Measurements from ENCODE around the gene COX20.

The COX20 gene

GRCh38 chr1:244865028-244865371, 29.5 kb downstream of the COX20 start:
- 0 out of 2 replicates have a peak, but pooled peaks have one; percentile 51 for TF ChIP-seq SIN3A (IDR thresholded peaks at IDR 0.05; ENCODE audit: borderline replicate concordance, insufficient read depth, low read length)
- TF ChIP-seq, protein P1, sequence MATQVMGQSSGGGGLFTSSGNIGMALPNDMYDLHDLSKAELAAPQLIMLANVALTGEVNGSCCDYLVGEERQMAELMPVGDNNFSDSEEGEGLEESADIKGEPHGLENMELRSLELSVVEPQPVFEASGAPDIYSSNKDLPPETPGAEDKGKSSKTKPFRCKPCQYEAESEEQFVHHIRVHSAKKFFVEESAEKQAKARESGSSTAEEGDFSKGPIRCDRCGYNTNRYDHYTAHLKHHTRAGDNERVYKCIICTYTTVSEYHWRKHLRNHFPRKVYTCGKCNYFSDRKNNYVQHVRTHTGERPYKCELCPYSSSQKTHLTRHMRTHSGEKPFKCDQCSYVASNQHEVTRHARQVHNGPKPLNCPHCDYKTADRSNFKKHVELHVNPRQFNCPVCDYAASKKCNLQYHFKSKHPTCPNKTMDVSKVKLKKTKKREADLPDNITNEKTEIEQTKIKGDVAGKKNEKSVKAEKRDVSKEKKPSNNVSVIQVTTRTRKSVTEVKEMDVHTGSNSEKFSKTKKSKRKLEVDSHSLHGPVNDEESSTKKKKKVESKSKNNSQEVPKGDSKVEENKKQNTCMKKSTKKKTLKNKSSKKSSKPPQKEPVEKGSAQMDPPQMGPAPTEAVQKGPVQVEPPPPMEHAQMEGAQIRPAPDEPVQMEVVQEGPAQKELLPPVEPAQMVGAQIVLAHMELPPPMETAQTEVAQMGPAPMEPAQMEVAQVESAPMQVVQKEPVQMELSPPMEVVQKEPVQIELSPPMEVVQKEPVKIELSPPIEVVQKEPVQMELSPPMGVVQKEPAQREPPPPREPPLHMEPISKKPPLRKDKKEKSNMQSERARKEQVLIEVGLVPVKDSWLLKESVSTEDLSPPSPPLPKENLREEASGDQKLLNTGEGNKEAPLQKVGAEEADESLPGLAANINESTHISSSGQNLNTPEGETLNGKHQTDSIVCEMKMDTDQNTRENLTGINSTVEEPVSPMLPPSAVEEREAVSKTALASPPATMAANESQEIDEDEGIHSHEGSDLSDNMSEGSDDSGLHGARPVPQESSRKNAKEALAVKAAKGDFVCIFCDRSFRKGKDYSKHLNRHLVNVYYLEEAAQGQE (IDR thresholded peaks at IDR 0.05; ENCODE audit: insufficient read depth in 1 of 2, low read depth in 2 of 2, low read length in 2 of 2): no peak

DNA sequence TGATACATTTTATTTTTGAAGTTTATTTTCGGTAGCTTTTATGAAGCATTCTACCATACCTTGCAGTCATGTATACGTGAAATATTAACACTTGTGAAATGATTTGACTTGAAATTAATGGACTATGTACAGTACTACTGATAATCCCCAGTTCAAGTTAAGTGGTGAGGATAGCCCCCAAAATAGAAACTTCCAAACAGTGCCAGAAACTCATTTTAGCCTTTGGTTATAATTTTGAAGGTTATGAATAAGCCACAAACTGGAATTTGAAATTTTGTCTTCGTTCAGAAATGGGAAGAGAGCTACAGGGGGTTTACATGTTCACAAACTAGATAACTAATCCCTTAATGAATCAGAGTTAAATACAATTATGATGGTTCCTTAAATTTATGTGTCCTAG, 30.4 kb downstream of the COX20 start:
- TF ChIP-seq SIN3A (IDR thresholded peaks at IDR 0.05; ENCODE audit: borderline replicate concordance, insufficient read depth, low read length) (no peak), POLR2AphosphoS5 (IDR thresholded peaks at IDR 0.05; ENCODE audit: low read depth, low read length) (no peak), FOXP2 (optimal IDR thresholded peaks at IDR 0.05; ENCODE audit: borderline replicate concordance, extremely low read depth, extremely low read length, insufficient read depth) (no peak), TAF1 (IDR thresholded peaks at IDR 0.05; ENCODE audit: borderline replicate concordance, insufficient read depth, low read length) (no peak)
- TF ChIP-seq, protein P1 (IDR thresholded peaks at IDR 0.05; ENCODE audit: insufficient read depth in 1 of 2, low read depth in 2 of 2, low read length in 2 of 2): no peak

DNA sequence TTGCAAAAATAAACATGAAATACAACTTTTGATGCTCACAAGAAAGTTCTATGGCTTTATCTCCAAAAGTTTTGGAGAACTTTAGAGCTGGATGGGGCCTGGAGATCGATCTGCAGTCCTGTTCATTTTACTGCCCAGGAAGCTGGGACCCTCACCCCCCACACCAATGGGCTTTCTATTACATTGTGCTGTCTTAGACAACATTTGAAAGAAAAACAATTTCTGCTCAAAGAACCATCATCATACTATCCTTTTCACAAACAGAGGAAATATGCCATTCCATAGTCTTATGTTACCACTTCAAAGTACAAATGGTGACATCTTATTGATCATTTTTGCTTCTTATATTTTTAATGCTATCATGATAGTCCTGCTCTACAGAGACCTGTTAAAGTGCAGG, 30.9 kb downstream of the COX20 start:
- no peak for TF ChIP-seq FOXP2 (optimal IDR thresholded peaks at IDR 0.05; ENCODE audit: borderline replicate concordance, extremely low read depth, extremely low read length, insufficient read depth)
- no peak for TF ChIP-seq SIN3A (IDR thresholded peaks at IDR 0.05; ENCODE audit: borderline replicate concordance, insufficient read depth, low read length)
- TF ChIP-seq, protein P1 (IDR thresholded peaks at IDR 0.05; ENCODE audit: insufficient read depth in 1 of 2, low read depth in 2 of 2, low read length in 2 of 2): no peak
- TF ChIP-seq TAF1 (IDR thresholded peaks at IDR 0.05; ENCODE audit: borderline replicate concordance, insufficient read depth, low read length): no peak
- TF ChIP-seq POLR2AphosphoS5 (IDR thresholded peaks at IDR 0.05; ENCODE audit: low read depth, low read length): no peak

DNA sequence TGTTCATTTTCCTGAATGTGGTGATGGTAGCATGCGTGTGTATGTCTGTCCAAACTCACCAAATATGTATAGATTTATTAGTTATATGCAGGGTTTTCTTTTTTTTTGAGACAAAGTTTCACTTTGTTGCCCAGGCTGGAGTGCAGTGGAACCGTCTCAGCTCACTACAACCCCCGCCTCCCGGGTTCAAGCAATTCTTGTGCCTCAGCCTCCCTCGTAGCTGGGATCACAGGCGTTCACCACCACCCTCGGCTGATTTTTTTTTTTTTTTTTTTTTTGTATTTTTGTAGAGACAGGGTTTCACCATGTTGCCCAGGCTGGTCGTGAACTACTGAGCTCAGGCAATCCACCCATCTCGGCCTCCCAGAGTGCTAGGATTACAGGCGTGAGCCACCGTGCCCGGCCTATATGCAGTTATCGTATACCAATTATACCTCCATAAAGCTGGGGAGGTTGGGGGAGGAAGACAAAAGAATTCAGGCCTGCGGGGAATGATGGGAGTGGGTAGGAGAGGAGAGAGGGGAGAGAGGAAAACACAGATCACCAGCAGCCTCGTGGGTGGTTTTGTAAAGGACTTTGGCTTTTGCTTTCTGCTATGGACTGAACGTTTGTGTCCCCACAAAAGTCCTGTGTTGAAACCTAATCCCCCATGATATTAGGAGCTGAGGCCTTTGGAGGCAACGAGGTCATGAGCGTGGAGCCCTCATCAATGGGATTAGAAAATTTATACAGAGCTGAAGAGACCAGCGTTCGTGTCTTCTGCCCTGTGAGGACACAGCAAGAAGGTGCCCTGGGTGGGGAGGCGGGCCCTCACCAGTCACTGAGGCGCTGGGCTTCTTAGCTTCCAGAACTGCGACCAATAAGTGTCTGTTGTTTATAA, 33.3 kb downstream of the COX20 start:
- TF ChIP-seq, protein P1 (IDR thresholded peaks at IDR 0.05; ENCODE audit: insufficient read depth in 1 of 2, low read depth in 2 of 2, low read length in 2 of 2): no peak
- TF ChIP-seq FOXP2 (optimal IDR thresholded peaks at IDR 0.05; ENCODE audit: borderline replicate concordance, extremely low read depth, extremely low read length, insufficient read depth) (no peak), SIN3A (IDR thresholded peaks at IDR 0.05; ENCODE audit: borderline replicate concordance, insufficient read depth, low read length) (no peak), POLR2AphosphoS5 (IDR thresholded peaks at IDR 0.05; ENCODE audit: low read depth, low read length) (no peak), TAF1 (IDR thresholded peaks at IDR 0.05; ENCODE audit: borderline replicate concordance, insufficient read depth, low read length) (no peak)
